DOHH2 (cell line): Measurements from ENCODE around the gene SCAMP1.

Experiments
- CTCF ChIP-seq: fragments of 200-600 bp; sonication (generic); IDR thresholded peaks from one replicate; pipeline ENCODE4 v1.5.1; 2014; ENCODE audit warnings: antibody characterized with exemption, mild to moderate bottlenecking, low read depth, low read length; ENCODE audit not compliant: poor library complexity, severe bottlenecking
- EZH2phosphoT487 ChIP-seq: fragments of 200-600 bp; sonication (generic); IDR thresholded peaks from 2 replicates; pipeline ENCODE4 v1.6.1; 2017; ENCODE audit warnings: borderline replicate concordance, mild to moderate bottlenecking, antibody characterized with exemption, low read length, moderate library complexity, mixed read lengths

GRCh38 chr5:78503958-78504653 is 143.7 kb downstream of the SCAMP1 start:
- no peak for TF ChIP-seq CTCF
- no peak for TF ChIP-seq EZH2phosphoT487
